D721Med (cell line): Measurements from ENCODE around the gene SCN3B.
A peak's percentile ranks its signal among the peaks of the same experiment; 100 is the strongest.

Experiments
- DNase-seq: peaks from one replicate; pipeline ENCODE4 v3.0.0; 2011; ENCODE audit warnings: low spot score; ENCODE audit not compliant: insufficient read length
- FAIRE-seq: peaks from 2 replicates; lab custom pipeline; 2011; peaks lifted over from hg19 to GRCh38; lab: Jason Lieb, UNC
- CTCF ChIP-seq: IDR thresholded peaks from 2 replicates; pipeline ENCODE4 v1.5.1; 2012; ENCODE audit warnings: mild to moderate bottlenecking, control low read depth; ENCODE audit not compliant: insufficient read depth; ENCODE audit errors: missing control alignments

SCN3B gene

GRCh38 chr11:123584737-123585136 is 69.7 kb downstream of the SCN3B start:
- no peak for FAIRE-seq
- TF ChIP-seq CTCF = no peak
- DNase-seq = no peak

- TF ChIP-seq CTCF = no peak
- DNase-seq (no peak), FAIRE-seq (no peak)
Observed at GRCh38 chr11:123584186-123584585, 70.2 kb downstream of the SCN3B start.

GRCh38 chr11:123582992-123583504 is 71.4 kb downstream of the SCN3B start:
- FAIRE-seq = no peak
- no peak for TF ChIP-seq CTCF
- DNase-seq = no peak

- FAIRE-seq (no peak), DNase-seq (no peak)
- no peak for TF ChIP-seq CTCF
Observed at GRCh38 chr11:123581651-123582399, 72.6 kb downstream of the SCN3B start.

GRCh38 chr11:123580557-123581275 is 73.7 kb downstream of the SCN3B start:
- peak; percentile 72 for DNase-seq
- peak; percentile 53 for TF ChIP-seq CTCF
- FAIRE-seq = no peak

GRCh38 chr11:123580137-123580536 is 74.3 kb downstream of the SCN3B start:
- no peak for FAIRE-seq
- no peak for TF ChIP-seq CTCF
- no peak for DNase-seq

- DNase-seq (no peak), FAIRE-seq (no peak)
- TF ChIP-seq CTCF = no peak
Observed at GRCh38 chr11:123579482-123579812, 75.0 kb downstream of the SCN3B start.
